ENCODE measurements around the gene NANOS2.

GRCh38 chr19:45899919-45900589 is 14.5 kb downstream of the NANOS2 start:
- TF ChIP-seq SMC3 (IDR thresholded peaks at IDR 0.05; ENCODE audit: low read depth, low read length): no peak
- TF ChIP-seq CTCF (conservative IDR thresholded peaks at IDR 0.05; ENCODE audit: low read depth, low read length): no peak
- no peak for TF ChIP-seq CEBPB (IDR thresholded peaks at IDR 0.05; ENCODE audit: low read depth, low read length)
- TF ChIP-seq FOS (IDR thresholded peaks at IDR 0.05; ENCODE audit: low read depth, low read length): no peak
- no peak for TF ChIP-seq POLR2A (IDR thresholded peaks at IDR 0.05; ENCODE audit: low read depth, low read length)
- TF ChIP-seq RAD21 (IDR thresholded peaks at IDR 0.05; ENCODE audit: low read length): no peak
- TF ChIP-seq RFX5 (IDR thresholded peaks at IDR 0.05; ENCODE audit: low read depth, low read length): no peak
- no peak for TF ChIP-seq RCOR1 (IDR thresholded peaks at IDR 0.05; ENCODE audit: insufficient replicate concordance, low read length)
- no peak for TF ChIP-seq MXI1 (IDR thresholded peaks at IDR 0.05; ENCODE audit: borderline replicate concordance, low read depth, low read length)
- TF ChIP-seq BHLHE40 (IDR thresholded peaks at IDR 0.05; ENCODE audit: low read depth, low read length): no peak
- no peak for TF ChIP-seq ELK1 (IDR thresholded peaks at IDR 0.05; ENCODE audit: borderline replicate concordance, low read depth, low read length)
- TF ChIP-seq USF2 (IDR thresholded peaks at IDR 0.05; ENCODE audit: low read depth, low read length): no peak
